CD4-positive, alpha-beta T cell treated with Interleukin-15 for 4 hours (primary cell): ENCODE data around the gene MAP3K14.
"Not testable (repeated sequence)": the region's sequence is repeated elsewhere in the genome, so short reads cannot be mapped to it uniquely, and the experiment has no call there.

ENCODE experiments used
- DNase-seq: peaks from one replicate; pipeline ENCODE4 v3.0.0-alpha.2; 2020; ENCODE audit warnings: low spot score

Gene MAP3K14

GRCh38 chr17:45316434-45317110, at the start of gene MAP3K14:
MAP3K14 (minus strand) TSS chr17:45317020; CDS start chr17:45290745, 26,275 bp downstream.
- peak; percentile 56 for DNase-seq

- no peak for DNase-seq
Measured at GRCh38 chr17:45366049-45366448, 49.2 kb upstream of the MAP3K14 start.

- DNase-seq = no peak
Measured at GRCh38 chr17:45364531-45365390, 47.9 kb upstream of the MAP3K14 start.

GRCh38 chr17:45363498-45363897, 46.7 kb upstream of the MAP3K14 start:
- DNase-seq = no peak

- no peak for DNase-seq
Measured at GRCh38 chr17:45361976-45362375, 45.2 kb upstream of the MAP3K14 start.

GRCh38 chr17:45361451-45361850, 44.6 kb upstream of the MAP3K14 start:
- DNase-seq = no peak

- no peak for DNase-seq
Measured at GRCh38 chr17:45357364-45357997, 40.7 kb upstream of the MAP3K14 start.

- no peak for DNase-seq
Measured at GRCh38 chr17:45355087-45355486, 38.3 kb upstream of the MAP3K14 start.

- DNase-seq = peak; percentile 3
Measured at GRCh38 chr17:45353043-45353442, 36.2 kb upstream of the MAP3K14 start.

- no peak for DNase-seq
Measured at GRCh38 chr17:45351831-45352230, 35.0 kb upstream of the MAP3K14 start.

- no peak for DNase-seq
Measured at GRCh38 chr17:45347444-45347843, 30.6 kb upstream of the MAP3K14 start.

- no peak for DNase-seq
Measured at GRCh38 chr17:45346216-45347015, 29.6 kb upstream of the MAP3K14 start.

- no peak for DNase-seq
Measured at GRCh38 chr17:45345554-45346215, 28.9 kb upstream of the MAP3K14 start.

GRCh38 chr17:45345246-45345553, 28.4 kb upstream of the MAP3K14 start:
- DNase-seq = no peak

- DNase-seq = not testable (repeated sequence)
Measured at GRCh38 chr17:45343967-45344664, 27.3 kb upstream of the MAP3K14 start.

GRCh38 chr17:45342871-45343526, 26.2 kb upstream of the MAP3K14 start:
- no peak for DNase-seq

- no peak for DNase-seq
Measured at GRCh38 chr17:45342306-45342705, 25.5 kb upstream of the MAP3K14 start.

GRCh38 chr17:45341533-45342158, 24.8 kb upstream of the MAP3K14 start:
- DNase-seq = no peak

- no peak for DNase-seq
Measured at GRCh38 chr17:45339646-45340605, 23.1 kb upstream of the MAP3K14 start.
